ENCODE measurements around the gene PKIB.
"Not testable (repeated sequence)": the region's sequence is repeated elsewhere in the genome, so short reads cannot be mapped to it uniquely, and the experiment has no call there.

The PKIB gene

GRCh38 chr6:122747573-122747972 is 137.4 kb downstream of the PKIB start:
- no peak for DNase-seq (ENCODE audit: low read depth)

- not testable (repeated sequence) for DNase-seq (ENCODE audit: low read depth)
These were observed 138.7 kb downstream of the PKIB start for GRCh38 chr6:122748945-122749344.

- DNase-seq (ENCODE audit: low read depth), result no peak
These were observed 139.3 kb downstream of the PKIB start for GRCh38 chr6:122749451-122750050.

- no peak for DNase-seq (ENCODE audit: low read depth)
These were observed 141.1 kb downstream of the PKIB start for GRCh38 chr6:122751326-122751725.

- no peak for DNase-seq (ENCODE audit: low read depth)
These were observed 142.3 kb downstream of the PKIB start for GRCh38 chr6:122752459-122752858.

- DNase-seq (ENCODE audit: low read depth), result no peak
These were observed 142.9 kb downstream of the PKIB start for GRCh38 chr6:122753000-122753687.

- DNase-seq (ENCODE audit: low read depth), result no peak
These were observed 143.5 kb downstream of the PKIB start for GRCh38 chr6:122753688-122754056.

- no peak for DNase-seq (ENCODE audit: low read depth)
These were observed 144.1 kb downstream of the PKIB start for GRCh38 chr6:122754191-122754731.

- DNase-seq (ENCODE audit: low read depth), result no peak
These were observed 145.7 kb downstream of the PKIB start for GRCh38 chr6:122755901-122756300.

- no peak for DNase-seq (ENCODE audit: low read depth)
These were observed 148.7 kb downstream of the PKIB start for GRCh38 chr6:122758927-122759334.

- no peak for DNase-seq (ENCODE audit: low read depth)
These were observed 150.1 kb downstream of the PKIB start for GRCh38 chr6:122760330-122760729.

GRCh38 chr6:122766256-122766655 is 156.1 kb downstream of the PKIB start:
- DNase-seq (ENCODE audit: low read depth), result no peak

GRCh38 chr6:122770835-122771601 is 160.8 kb downstream of the PKIB start:
- DNase-seq (ENCODE audit: low read depth), result no peak

GRCh38 chr6:122772724-122773415 is 162.7 kb downstream of the PKIB start:
- no peak for DNase-seq (ENCODE audit: low read depth)

All from stimulated activated CD4-positive, alpha-beta T cell treated with anti-CD3 and anti-CD28 coated beads, Interleukin-2, amount 100 ng/mL, for 4 hours (primary cell).